Measurements from ENCODE around the gene LINGO3. TPM values are rescaled to one million over a fixed set of nuclear protein-coding genes. Genes with fewer than 3 reads are reported as not detected.

The LINGO3 gene
- total RNA-seq, 1 experiment from 2014 or later: 0.02 TPM

DNA sequence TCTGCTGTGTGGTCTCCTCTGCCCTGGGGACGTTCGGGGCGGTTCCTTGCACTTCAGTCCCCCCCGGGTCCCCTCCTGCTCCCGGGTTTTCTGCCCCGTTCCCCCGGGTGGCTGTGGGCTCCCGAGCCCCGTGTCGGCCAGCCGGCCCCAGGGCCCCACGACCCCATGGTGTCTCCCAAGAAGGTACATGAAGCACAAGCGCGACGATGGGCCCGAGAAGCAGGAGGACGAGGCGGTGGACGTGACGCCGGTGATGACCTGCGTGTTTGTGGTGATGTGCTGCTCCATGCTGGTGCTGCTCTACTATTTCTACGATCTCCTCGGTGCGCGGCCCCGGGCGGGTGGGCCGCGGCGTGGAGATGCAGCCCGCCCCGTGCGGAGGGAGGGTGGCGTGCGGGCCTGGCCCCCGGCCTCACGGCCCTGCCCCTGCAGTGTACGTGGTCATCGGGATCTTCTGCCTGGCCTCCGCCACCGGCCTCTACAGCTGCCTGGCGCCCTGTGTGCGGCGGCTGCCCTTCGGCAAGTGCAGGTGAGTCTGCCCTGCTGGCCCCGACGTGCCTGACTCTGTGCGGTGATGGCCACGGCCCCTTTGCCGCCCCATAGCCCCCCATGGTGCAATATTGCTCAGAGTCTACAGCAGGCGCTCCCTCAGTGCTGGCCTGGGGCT lies 31.8 kb upstream of the LINGO3 start:
- DNase-seq (ENCODE audit: low spot score): no peak

DNA sequence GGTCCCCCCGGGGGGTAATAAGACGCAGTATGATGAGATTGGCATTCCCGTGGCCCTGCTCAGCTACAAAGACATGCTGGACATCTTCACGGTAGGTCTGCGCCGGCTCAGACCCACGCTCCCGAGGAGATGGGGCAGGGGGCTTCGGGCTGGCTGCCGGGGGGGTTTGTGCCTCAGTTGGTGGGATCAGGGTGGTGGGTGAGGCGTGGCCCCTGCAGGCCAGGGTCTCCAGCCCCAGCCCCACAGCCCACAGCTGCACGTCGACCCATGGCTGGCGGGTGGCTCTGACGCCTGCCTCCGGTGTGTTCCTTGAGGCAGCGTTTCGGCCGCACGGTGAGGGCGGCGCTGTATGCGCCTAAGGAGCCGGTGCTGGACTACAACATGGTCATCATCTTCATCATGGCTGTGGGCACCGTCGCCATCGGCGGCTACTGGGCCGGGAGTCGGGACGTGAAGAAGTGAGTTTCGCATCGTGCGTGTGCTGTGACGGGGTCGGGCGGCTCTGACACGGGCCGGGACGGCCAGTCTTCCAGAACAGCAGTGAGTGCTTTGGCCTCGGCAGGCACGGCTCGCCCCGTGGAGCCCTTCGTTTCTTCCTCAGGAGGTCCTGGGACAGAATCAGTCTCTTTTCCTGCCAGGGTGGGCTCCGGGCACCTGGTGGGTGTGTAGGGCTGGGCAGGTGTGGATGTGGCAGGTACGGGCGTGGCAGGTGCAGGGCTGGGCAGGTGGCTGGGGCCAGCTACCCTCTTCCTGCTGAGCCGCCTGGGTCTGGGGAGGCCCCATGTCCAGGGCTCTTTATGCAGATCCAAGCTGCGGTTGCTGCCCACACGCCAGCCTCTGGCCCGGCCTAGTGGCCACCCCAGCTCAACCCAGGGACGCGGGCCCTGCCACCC lies 31.0 kb upstream of the LINGO3 start:
- DNase-seq (ENCODE audit: low spot score): no peak

DNA sequence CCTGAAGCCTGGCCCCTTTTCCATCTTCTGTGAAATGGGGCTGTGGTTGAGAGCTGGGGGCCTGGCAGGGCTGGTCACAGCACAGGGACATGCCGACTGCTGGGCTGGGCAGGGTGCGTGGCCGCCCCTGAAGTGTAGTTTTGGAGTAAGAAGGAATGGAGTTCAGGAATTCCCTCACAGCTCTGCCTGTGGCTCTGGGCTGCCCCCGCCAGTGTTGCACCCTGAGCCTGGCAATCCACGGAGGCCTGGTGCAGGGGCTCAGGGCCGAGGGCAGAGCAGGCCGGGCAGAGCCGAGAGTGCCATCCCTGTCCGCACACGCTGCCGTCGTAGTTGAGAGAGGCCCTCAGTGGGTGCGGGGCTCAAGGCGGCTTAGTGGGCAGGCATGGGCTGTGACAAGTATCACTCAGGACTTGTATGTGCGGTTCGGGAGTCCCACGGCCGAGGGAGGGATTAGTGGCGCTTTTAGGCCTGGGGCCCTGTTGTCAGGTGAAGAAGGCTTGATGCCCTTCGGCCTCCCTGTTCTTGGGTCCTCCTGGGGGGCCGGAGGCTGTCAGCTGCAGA lies 30.2 kb upstream of the LINGO3 start:
- no peak for DNase-seq (ENCODE audit: low spot score)

DNA sequence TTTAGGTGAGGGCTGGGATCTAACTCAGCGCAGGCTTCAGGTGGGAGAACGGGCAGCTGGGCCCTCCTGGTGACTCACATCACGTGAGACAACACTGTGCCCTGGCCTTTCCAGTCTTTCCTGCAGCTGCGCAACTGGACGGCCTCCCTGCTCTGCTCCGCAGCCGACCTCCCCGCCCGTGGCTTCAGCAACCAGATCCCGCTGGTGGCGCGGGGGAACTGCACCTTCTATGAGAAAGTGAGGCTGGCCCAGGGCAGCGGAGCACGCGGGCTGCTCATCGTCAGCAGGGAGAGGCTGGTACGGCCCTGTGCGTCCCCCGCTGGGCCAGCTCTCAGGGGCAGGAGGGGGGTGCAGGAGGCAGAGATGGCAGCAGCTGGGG lies 29.4 kb upstream of the LINGO3 start:
- DNase-seq (ENCODE audit: low spot score): no peak

DNA sequence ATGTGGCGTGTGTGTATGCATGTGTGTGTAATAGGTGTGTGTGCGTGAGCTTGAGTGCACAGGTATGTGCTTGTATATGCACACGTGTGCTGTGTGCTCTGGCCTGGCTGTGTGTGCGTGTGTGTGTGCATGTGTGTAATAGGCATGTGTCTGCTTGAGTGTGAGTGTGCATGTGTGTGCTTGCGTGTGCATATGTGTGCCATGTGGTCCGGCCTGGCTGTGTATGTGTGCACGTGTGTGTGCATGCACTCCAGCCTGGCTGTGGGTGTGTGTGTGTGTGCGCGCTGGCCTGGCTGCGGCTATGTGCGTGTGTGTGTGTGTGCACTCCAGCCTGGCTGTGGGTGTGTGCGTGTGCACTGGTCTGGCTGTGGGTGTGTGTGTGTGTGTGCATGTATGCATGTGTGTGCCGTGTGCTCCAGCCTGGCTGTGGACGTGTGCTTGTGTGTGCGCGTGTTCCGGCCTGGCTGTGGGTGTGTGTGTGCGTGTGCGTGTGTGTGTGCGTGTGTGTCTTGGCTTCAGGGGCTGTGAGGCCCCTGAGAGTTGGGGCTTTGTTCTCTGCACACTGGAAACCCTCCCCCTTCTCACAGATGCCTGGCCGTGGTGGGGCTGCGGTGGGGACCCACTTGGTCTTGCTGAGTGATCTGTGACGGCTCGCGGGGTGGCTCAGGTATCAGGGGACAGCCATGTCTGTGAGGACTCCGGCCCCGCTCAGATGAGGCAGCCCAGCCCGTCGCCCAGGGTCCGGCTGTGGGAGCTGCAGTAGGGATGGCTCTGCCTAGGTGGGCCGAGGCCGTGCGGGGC lies 28.8 kb upstream of the LINGO3 start:
- DNase-seq (ENCODE audit: low spot score): no peak

DNA sequence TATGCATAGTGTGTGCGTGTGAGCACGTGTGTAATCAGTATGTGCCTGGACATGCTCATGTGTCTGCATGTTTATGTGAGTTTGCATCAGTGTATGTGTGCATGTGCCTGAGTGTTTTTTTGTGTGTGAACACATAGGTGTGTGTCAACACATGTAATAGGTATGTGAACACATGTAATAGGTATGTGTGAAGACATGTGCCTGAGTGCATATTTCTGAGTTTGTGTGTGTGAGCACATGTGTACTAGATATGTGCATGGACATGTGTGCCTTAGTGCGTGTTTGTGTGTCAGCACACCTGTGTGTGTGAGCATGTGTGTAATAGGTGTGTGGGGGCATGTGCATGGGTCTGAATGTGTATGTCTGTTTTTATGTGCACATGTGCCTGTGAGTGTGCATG lies 27.9 kb upstream of the LINGO3 start:
- DNase-seq (ENCODE audit: low spot score): no peak

DNA sequence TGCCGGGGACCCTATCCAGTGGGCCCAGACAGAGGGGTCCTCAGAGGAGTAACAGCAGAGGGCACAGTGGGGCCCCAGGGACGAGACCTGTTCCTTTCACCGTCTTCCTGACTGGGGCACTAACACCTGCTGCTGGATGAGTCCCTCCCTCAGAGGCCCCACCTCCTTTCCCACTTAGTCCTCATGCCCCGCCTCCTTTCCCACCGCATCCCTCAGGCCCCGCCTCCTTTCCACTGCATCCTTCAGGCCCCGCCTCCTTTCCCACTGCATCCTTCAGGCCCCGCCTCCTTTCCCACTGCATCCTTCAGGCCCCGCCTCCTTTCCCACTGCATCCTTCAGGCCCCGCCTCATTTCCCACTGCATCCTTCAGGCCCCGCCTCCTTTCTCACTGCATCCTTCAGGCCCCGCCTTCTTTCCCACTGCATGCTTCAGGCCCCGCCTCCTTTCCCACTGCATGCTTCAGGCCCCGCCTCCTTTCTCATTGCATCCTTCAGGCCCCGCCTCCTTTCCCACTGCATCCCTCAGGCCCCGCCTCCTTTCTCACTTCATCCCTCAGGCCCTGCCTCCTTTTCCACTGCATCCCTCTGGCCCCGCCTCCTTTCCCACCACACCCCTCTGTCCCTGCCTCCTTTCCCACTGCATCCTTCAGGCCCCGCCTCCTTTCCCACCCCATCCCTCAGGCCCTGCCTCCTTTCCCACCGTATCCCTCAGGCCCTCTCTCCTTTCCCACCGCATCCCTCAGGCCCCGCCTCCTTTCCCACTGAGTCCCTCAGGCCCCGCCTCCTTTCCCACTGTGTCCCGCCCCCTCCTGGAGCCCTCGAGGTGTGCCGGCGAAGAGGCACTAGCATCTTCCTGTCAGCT lies 27.3 kb upstream of the LINGO3 start:
- DNase-seq (ENCODE audit: low spot score): no peak

DNA sequence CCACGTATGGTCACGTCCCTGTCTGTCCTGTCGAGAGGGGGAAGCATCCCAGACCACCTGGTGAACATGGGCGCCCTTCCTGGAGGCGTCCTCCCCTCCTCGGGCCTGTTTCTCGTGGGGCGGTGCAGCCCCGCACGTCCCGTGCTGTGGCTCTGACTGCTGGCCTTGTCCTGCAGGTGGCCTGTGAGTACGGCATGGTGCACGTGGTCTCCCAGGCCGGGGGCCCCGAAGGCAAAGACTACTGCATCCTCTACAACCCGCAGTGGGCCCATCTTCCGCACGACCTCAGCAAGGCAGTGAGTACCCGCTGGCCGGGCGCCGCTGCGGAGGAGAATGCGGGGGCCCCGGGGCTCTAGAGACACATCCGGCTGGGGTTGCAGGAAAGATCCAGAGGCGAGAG lies 26.5 kb upstream of the LINGO3 start:
- DNase-seq (ENCODE audit: low spot score): no peak

DNA sequence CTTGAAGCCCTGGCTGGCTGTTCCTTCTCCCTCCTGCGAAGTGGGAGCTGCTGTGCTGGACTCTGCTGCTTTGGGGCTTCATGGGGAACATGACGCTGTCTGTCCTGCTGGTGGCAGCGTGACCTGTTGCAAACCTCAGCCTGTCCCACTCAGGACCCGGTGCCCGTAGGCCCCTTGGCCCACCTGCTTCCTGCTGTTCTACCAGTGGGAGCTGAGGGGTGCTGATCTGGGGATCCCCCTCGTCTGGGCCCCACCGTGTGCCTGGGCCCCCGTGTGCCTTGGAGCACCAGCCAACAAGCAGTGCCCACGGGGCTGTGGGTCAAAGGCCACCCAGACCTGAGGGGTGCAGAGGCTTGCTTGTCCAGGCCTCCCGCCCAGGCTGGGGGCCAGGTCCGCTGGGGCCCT lies 25.9 kb upstream of the LINGO3 start:
- no peak for DNase-seq (ENCODE audit: low spot score)

DNA sequence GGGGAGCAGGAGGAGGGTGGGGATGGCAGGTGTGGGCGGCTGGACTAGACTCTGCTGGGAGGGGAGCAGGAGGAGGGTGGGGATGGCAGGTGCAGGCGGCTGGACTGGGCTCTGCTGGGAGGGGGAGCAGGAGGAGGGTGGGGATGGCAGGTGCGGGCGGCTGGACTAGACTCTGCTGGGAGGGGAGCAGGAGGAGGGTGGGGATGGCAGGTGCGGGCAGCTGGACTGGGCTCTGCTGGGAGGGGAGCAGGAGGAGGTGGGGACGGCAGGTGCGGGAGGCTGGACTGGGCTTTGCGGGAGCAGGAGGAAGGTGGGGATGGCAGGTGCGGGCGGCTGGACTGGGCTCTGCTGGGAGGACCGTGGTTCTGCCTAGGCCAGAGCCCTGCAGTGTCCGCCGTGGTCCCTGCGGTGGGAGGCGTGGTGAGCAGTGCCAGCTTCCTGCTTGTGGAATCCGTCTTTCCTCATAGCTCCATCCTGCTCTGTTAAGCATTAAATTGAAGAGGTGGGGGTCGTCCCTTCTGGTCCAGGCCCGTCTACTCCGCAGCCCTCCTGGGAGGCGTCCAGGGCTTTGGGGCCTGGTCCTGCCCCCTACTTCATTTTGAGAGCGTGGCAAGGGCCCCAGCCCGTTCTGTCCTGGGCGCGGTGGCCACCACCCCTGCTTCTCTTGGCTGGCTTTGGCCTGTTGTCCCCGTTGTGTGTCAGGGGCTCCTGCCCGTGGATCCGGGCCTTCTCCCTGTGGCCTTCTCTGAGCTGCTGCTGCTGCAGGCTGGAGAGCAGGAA lies 25.3 kb upstream of the LINGO3 start:
- no peak for DNase-seq (ENCODE audit: low spot score)

DNA sequence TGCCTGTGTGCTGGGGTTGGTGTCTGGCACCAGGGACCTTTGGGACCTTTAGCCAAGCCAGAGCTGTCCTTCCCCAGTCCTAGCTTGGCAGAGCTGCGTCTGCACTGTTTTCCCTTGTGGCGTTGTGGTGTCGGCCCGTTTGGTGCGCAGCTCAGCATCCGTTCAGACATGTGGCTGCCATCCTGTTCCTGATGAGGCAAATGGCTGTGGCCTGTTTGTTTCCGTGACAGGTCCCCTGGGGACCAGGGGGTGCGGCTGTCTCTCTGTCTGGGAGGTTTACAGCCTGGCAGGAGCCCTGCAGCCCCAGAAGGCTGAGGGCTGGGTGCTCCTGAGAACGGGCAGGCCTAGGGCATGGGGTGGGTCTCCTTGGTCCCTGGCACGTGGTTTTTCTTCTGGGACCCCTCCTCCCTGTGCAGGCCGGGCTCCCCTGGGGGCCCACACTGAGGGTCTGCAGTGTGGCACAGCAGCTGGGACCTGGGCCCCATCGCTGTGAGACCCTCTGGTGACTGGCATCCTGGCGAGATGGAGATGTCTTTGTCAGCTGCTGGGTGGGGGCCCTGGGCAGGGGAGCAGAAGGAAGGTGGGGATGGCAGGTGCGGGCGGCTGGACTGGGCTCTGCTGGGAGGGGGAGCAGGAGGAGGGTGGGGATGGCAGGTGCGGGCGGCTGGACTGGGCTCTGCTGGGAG lies 24.5 kb upstream of the LINGO3 start:
- DNase-seq (ENCODE audit: low spot score): no peak

DNA sequence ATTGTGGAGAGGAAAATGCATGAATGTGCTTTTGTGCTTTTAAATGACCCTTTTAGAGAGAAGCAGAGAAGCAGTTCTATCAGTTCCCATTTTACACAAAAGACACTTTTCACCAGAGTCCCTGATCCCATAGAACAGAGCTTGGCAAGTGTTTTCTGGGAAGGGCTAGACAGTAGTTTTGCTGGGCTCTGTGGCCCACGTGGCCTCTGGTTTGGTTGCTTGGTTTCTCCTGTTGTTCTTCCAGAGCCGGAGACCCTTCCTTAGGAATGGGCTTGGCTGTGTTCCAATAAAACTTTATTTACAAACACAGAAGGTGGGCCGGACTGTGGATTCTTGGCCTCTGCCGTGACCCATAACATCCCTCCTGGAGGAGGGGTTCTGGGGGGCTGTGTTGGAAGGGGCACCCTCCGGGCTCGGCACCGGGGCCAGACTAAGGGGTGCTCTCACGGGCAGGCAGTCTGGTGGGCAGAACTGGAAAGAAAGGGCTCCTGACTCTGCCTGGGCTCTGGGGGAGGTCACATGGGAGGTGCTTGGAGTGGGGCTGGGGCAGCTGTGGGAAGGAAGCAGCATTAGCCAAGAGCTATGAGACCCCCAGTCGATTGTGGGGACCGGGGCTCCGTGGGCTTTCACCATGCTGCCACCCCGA lies 23.8 kb upstream of the LINGO3 start:
- no peak for DNase-seq (ENCODE audit: low spot score)

DNA sequence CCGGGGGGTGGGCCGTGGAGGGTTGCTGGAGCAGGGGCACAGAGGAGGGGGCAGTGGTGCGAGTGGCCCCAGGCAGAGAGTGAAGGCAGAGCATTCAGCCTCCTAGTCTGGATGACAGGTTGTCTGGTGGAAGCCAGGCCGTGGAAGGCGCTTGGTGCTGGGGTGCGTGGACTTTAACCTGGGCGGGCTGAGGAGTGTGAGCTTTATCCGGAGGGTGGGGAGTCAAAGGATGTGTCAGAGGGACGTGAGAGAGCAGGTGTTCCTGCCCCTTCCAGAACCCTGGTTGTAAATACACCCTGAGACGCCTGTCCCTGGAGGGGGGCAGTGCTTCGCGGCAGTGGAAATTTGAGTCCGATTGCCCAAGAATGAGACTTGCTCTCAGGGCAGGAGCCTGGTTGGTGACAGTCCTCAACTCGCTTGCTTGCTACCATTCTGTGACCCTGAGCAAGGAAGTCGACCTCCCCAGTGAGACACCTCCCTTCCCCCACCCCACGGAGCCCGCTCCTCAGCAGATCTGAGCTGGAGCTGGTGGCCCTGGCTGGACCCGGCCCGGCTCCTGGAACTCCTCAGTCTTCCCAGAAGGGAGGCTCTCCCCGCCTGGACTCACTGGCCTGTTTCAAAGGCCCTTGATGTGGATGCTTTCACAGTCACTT lies 22.8 kb upstream of the LINGO3 start:
- no peak for DNase-seq (ENCODE audit: low spot score)

DNA sequence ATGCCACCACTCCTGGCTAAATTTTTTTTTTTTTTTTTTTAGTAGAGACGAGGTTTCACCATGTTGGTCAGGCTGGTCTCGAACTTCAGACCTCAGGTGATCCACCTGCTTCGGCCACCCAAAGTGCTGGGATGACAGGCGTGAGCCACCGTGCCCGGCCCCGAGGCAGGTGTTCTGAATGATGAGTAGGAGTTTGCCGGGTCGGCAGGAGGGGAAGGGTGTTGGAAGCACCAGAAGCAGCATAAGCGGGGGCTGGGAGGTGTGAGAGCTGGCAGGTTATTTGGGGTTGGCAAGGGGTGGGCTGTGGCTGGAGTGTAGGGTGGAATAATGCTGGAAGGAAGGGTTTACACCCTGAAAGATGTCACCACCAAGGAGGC lies 22.3 kb upstream of the LINGO3 start:
- DNase-seq (ENCODE audit: low spot score): no peak

DNA sequence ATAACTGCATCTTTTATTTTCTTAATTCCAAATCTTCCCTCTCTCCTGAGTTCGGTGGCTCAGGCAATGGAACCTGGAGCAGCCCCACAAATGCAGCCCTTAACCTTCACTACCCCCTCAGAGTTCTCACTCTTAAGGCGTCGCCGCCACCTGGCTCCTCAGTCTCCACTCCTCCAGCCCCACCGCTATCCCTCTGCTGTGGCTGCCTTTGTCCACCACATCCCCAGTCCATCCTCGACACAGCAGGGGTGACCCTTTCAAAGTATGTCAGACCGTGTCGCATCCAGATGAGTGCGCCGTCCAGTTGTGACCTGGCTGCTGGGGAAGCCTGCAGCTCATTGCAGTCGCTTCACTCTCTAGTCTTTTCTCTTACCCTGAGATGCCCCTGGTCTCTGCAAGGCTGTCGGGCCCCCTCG lies 21.6 kb upstream of the LINGO3 start:
- no peak for DNase-seq (ENCODE audit: low spot score)

DNA sequence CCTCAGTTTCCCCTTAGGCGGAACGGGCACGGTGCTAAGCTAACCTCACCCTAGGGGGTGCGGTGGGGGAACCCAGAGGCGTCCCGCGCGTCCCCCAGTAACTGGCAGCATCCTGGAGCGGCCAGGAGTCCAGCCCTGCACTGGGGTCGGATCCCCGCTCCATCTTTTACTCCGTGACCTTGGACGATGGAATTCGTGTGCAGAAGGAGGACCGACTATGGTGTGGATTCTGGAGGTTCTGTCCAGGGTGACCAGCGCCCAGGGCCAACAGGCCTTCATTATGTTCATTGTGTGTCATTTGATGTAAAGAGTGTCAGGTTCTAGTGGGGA lies 21.2 kb upstream of the LINGO3 start:
- no peak for DNase-seq (ENCODE audit: low spot score)

DNA sequence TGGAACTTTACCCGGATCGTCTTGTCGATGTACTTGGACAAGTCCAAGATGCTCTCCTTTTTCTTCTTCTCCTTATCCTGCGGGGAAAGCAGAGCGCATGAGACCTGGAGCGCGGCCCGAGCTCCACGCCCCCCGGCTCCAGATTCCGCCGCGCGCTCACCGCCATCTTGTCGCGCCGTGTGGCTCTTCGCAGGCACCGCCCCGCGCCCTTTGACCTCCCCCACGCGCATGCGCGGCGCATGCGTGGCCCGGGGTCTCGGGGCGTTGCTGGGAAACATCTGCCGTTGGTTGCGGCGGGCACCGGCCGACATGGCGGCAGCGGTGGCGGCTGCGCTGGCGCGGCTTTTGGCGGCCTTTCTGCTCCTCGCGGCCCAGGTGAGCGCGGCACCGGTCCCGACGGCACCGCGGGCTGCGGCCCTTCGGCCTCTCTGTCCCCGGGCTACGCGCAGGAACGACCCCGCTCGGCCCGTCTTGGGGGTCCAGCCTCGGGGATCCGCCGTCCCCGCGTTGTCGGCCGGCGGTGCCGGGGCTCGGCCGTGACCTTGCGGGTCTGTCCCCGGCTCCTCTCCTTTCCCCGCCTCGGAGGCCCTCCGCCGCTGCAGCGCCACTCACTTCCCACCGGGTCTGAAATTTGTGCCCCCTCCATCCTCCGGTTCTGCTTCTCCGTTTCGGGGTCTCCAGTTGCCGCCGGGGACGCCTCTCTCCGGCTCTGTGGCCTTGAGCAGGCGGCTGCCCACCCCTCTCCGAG lies 20.6 kb upstream of the LINGO3 start, which contains the start of the genes LSM7 and SPPL2B:
Gene LSM7 (minus strand): TSS at position 186 of the 748 bp plus-strand sequence. CDS start 20 bp downstream, at position 166.
Gene SPPL2B (plus strand): TSS at position 284 of the 748 bp plus-strand sequence. CDS start 26 bp downstream, at position 310.
- peak; percentile 80 for DNase-seq (ENCODE audit: low spot score)
